TTC549 (cell line): ENCODE measurements around the gene MINDY4.

Source experiments
- FAIRE-seq: peaks from 2 replicates; lab custom pipeline; 2012; peaks lifted over from hg19 to GRCh38; lab: Jason Lieb, UNC

MINDY4 gene

GRCh38 chr7:30880125-30880720 is 109.0 kb downstream of the MINDY4 start:
- FAIRE-seq: no peak

GRCh38 chr7:30880941-30881340 is 109.7 kb downstream of the MINDY4 start:
- FAIRE-seq: no peak

DNA sequence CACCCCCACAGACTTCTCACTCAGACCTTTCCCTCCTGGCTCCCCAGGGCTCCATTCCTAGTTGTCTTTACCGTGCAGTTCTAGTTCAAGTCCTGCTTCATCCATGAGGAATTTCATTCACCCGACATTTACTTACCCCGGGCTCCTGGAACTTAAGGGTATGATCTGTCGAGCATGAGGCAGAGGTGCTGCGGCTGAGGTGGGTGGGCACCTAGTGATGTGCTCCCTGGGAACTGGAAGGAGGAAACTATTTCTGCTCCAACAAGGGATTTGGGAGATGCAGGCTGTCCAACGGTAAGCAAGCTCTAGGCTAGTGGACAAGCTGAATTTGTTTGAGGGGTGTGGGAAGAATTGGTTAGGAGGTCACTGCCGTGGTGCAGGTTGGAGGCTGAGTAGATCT is 110.2 kb downstream of the MINDY4 start:
- FAIRE-seq: no peak

DNA sequence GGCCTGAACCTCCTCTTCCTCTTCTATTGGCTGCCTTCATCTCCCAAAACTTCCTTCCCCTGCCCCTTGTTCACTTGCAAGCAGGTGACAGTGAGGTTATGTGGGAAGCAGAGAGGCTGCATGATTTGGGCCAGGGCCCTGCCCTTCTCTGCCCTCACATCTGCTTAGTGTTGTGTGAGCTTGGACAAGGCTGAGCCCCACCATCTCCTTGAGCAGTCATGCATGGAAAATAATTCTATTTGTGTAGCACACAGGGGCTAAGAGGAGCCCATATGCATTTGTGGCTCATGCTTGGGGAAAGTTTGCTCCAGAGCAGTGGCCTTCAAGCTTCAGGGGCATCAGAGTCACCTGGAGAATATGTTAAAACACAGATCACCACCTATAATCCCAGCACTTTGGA is 113.7 kb downstream of the MINDY4 start:
- no peak for FAIRE-seq

- FAIRE-seq: no peak
Observed at GRCh38 chr7:30886608-30887011, 115.4 kb downstream of the MINDY4 start.

DNA sequence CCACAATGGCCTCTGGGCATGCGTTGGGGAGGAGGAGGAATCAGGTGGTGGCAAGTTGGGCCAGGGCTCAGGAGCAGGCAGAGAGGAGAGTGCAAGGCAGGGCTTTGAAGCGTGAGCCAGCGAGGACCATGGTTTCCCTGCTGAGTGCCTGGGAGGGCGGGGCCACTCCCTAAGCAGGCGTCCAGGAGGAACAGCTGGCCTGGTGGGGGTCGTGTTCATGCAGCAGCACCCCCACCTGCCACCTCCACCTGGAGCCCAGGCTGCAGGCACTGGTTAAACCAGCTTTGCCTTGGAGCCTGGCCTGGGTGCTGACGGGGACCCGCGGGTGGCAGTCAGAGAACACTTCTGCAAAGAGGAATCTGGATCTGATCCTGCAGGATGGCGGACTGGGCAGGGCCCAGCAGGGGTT is 116.3 kb downstream of the MINDY4 start:
- FAIRE-seq: no peak

DNA sequence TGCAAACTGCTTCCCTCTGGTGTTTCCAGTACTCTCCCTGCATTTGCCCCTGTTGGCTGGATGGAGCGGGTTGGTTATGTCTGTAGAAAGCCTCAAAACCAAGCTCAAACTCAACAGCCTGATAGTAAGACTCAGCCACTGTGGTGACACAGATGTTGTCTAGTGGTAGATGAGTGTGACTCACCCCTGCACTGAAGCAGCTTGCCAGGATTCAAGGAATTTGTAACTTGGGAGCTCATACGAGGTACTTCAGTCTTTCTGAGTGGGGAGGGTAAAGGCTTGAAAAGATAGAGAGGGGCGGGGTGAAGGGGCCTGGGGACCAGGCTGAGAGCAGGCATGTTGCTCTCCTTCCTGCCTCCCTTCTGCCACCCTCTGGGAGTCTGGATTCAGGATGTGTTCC is 117.5 kb downstream of the MINDY4 start:
- FAIRE-seq: no peak

DNA sequence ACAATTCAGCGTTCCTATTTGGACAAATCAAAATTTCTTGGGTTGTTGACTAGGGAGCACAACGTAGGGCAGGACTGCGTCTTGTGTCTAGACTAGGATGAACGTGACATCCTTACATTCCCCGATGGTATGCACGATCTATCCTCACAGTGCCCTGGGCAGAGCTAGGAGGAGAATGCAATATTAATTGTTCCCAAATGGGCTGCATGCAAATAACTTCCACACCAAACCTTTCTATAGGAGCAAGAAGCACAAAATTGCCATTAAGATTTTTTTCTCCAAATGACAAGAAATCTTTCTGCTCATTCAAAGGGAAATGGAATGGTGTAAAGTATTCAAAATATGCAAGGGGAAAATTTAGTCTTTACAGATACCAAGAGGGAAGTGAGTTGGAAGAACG is 119.0 kb downstream of the MINDY4 start:
- no peak for FAIRE-seq

DNA sequence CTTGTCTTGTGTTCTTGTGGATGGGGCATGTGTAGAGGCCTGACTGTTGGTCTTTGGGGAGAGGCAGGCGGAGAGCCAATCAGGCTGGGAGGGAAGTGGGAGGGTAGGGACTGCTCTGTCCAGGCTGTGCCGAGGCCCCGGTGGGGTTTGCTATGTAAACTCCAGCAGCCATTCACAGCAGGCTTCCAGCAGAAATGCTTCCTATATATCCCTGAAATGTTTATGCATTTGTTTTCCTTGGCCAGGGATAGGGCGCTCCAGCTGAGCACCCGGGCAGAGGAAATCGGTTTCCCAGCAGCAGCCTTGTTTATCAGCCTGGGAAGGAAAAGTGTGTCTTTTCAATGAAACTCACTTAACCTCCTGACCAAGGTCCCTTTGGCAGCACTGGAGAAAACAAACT is 122.1 kb downstream of the MINDY4 start:
- no peak for FAIRE-seq

- FAIRE-seq: no peak
Observed at GRCh38 chr7:30894009-30894408, 122.8 kb downstream of the MINDY4 start.

- no peak for FAIRE-seq
Observed at GRCh38 chr7:30894866-30895605, 123.8 kb downstream of the MINDY4 start.

DNA sequence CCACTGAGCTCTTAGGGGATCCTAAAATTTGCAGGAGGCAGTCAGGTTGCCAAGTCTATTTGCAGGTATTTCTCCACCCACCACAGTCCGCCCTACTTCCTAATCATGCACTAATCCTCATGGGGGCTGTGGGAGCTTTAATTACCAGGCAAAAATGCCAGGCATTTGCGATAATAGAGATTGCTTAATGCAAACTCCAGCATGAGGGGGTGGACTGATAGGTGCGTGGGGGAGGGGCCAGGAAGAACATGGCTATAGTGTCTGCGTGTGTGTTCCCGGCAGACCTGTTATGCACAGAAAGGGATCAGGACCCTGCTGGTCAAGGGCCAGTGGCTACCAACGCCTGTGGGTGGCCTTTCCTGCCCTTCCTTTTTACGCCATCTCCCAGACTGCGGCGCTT is 124.8 kb downstream of the MINDY4 start:
- no peak for FAIRE-seq

- FAIRE-seq: no peak
Observed at GRCh38 chr7:30896783-30897637, 125.8 kb downstream of the MINDY4 start.

GRCh38 chr7:30897770-30898169 is 126.6 kb downstream of the MINDY4 start:
- no peak for FAIRE-seq

DNA sequence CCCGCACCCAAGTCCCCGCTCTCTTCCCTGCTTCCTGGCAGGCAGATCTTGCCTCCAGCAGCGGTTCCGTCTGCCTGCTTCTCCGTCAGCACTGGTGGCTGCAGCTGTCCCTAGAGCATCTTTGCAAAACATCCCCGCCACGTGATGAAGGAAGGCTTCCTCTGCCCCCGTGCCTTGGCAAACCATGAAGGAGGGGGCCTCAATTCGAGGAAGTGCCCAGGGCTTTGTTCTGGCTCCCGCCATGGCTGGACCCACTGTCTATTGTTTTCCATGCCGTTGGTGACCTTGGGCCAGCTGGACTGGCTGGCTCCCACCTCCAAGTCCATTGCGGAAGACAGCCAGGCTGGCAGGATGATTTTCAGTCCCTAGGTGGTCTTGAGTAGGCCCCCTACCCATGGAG is 127.2 kb downstream of the MINDY4 start:
- no peak for FAIRE-seq

- no peak for FAIRE-seq
Observed at GRCh38 chr7:30899066-30899465, 127.8 kb downstream of the MINDY4 start.

- no peak for FAIRE-seq
Observed at GRCh38 chr7:30899630-30900029, 128.4 kb downstream of the MINDY4 start.

DNA sequence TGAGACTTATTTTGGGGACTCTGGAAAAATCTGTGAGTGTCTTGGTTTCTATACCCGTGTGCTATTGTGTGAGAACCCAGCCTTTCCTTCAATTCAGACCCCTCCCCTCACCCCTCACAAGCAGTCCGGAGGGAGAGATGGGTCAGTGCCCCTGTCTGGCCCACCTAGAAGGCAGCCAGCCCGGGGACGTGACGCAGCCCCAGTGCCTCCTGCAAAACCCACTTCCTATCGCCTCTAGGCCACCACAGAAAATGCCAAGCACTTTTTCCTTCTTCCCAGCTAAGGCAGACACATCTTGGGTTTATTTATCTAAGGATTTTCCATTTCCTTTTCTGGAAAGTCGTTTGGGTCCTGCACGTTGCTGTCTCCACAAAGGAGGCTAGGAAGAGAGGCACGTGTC is 128.8 kb downstream of the MINDY4 start:
- no peak for FAIRE-seq

- FAIRE-seq: no peak
Observed at GRCh38 chr7:30900803-30901362, 129.7 kb downstream of the MINDY4 start.

- no peak for FAIRE-seq
Observed at GRCh38 chr7:30901856-30902255, 130.6 kb downstream of the MINDY4 start.

GRCh38 chr7:30902466-30902865 is 131.2 kb downstream of the MINDY4 start:
- no peak for FAIRE-seq

DNA sequence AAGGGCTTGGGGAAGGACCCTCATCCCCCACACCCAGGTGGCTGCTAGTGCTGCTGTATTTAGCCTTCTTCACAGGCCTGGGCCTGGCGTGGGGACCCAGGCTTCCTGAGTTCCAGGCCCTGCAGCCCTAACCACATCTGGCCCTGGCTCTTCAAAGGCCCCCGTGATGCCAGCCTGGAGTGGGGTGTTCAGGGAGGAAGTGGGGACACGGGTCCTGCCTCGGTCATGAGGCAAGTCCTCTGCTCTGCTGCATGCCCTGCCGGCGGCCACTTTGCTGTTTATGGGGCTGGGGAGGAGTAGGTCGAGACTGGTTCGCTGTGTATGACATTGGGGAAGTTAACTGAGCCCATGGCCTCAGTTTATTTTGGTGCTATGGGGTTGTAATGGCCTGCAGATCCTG is 131.9 kb downstream of the MINDY4 start:
- FAIRE-seq: no peak

- FAIRE-seq: no peak
Observed at GRCh38 chr7:30904561-30904960, 133.3 kb downstream of the MINDY4 start.
